Activated CD4-positive, alpha-beta T cell treated with anti-CD3 and anti-CD28 coated beads for 36 hours (primary cell): ENCODE results near the gene CAMK2D. TPM values are rescaled to one million over a fixed set of nuclear protein-coding genes. Genes with fewer than 3 reads are reported as not detected.

Source experiments
- ATAC-seq: fragments of 200-7000 bp; cut with Tn5 transposase; one replicate; pipeline ENCODE4 v1.10.0; 2021; ENCODE audit warnings: mild to moderate bottlenecking, moderate library complexity
- CTCF ChIA-PET: fragments of 350-600 bp; sonication (Branson Sonifier 250); formaldehyde crosslinking; loops from one replicate; lab custom pipeline; 2021; ENCODE audit warnings: antibody characterized with exemption; lab: Charles Lee
- POLR2A ChIA-PET: fragments of 350-600 bp; sonication (Branson Sonifier 250); formaldehyde crosslinking; loops from one replicate; lab custom pipeline; 2021; ENCODE audit warnings: antibody characterized with exemption, inconsistent platforms; lab: Charles Lee
- DNase-seq: peaks from one replicate; pipeline ENCODE4 v3.0.0-alpha.2; 2020
- H3K27ac Mint-ChIP-seq: one replicate; pipeline ENCODE4 v1.8.0; 2021; ENCODE audit warnings: mixed read lengths
- H3K27me3 Mint-ChIP-seq: one replicate; pipeline ENCODE4 v1.8.0; 2021; ENCODE audit warnings: mixed read lengths
- H3K36me3 Mint-ChIP-seq: one replicate; pipeline ENCODE4 v1.8.0; 2021; ENCODE audit warnings: low read depth, mixed read lengths
- H3K4me1 Mint-ChIP-seq: one replicate; pipeline ENCODE4 v1.8.0; 2021; ENCODE audit warnings: mixed read lengths
- H3K4me3 Mint-ChIP-seq: one replicate; pipeline ENCODE4 v1.8.0; 2021; ENCODE audit warnings: mild to moderate bottlenecking, moderate library complexity, mixed read lengths
- H3K9me3 Mint-ChIP-seq: one replicate; pipeline ENCODE4 v1.8.0; 2021; ENCODE audit warnings: low read depth, mixed read lengths
- intact Hi-C, 2 experiments: fragments of 100-400 bp; cut with DNase I in 1 of 2; cut with micrococcal nuclease in 1 of 2; formaldehyde crosslinking; loops; one replicate each; pipeline versions ENCODE4 v1.14.2 to v1.15.1; 2022 to 2024; cut with DNase I, micrococcal nuclease
- total RNA-seq, 2 experiments: library from RNA; stranded (reverse); gene quantifications; one replicate each; pipeline ENCODE4 v1.2.3, GENCODE V29; 2021

CAMK2D gene
- total RNA-seq, 2 experiments from 2014 or later, result 70.3 to 71.3 TPM

GRCh38 chr4:113643505-113643904 lies 118.0 kb downstream of the CAMK2D start:
- Mint-ChIP-seq H3K27ac (no peak overlapping the region), H3K4me3 (no peak overlapping the region), H3K9me3 (no peaks in the 10 kb centered on the region), H3K27me3 (no peaks in the 10 kb centered on the region), H3K4me1 (peaks cover 52% of the 10 kb centered on the region), H3K36me3 (peaks cover 25% of the 10 kb centered on the region)
- ChIA-PET POLR2A (no interaction called here), CTCF (interaction anchor here (1.1 to 1.5 kb wide), 2 partner anchors 14 to 35 kb away, joined by 3 read pairs; no protein-coding TSS in a partner anchor)
- DNase-seq, result no peak
- intact Hi-C loops, result no loop called here
- ATAC-seq, result no peak

- no peaks in the 10 kb centered on the region for H3K27me3 Mint-ChIP-seq
- CTCF ChIA-PET, result no interaction called here
- H3K36me3 Mint-ChIP-seq, result peaks cover 27% of the 10 kb centered on the region
- peaks cover 64% of the 10 kb centered on the region for H3K4me1 Mint-ChIP-seq
- no peaks in the 10 kb centered on the region for H3K9me3 Mint-ChIP-seq
- H3K4me3 Mint-ChIP-seq, result no peak overlapping the region
- ATAC-seq, result no peak
- no peak for DNase-seq
- POLR2A ChIA-PET, result no interaction called here
- intact Hi-C loops, result no loop called here
- peak overlapping the region; percentile 26 for H3K27ac Mint-ChIP-seq
Observed at GRCh38 chr4:113641025-113641431, 120.5 kb downstream of the CAMK2D start.

GRCh38 chr4:113639326-113639725 lies 122.2 kb downstream of the CAMK2D start:
- Mint-ChIP-seq H3K27ac (peak overlapping the region; percentile 22), H3K9me3 (no peaks in the 10 kb centered on the region), H3K27me3 (no peaks in the 10 kb centered on the region), H3K4me1 (peaks cover 56% of the 10 kb centered on the region), H3K36me3 (peaks cover 21% of the 10 kb centered on the region), H3K4me3 (no peak overlapping the region)
- ChIA-PET CTCF (no interaction called here), POLR2A (no interaction called here)
- ATAC-seq (no peak), DNase-seq (peak; percentile 13)
- intact Hi-C loops, result loop anchor here in 1 of 2 experiments (5.0 to 10.0 kb wide), 3 partner anchors 43 to 123 kb away; partner anchors contain the start of gene CAMK2D

- ChIA-PET CTCF (interaction anchor here (0.6 to 1.6 kb wide), 3 partner anchors 17 to 432 kb away, joined by 3 to 4 read pairs (median 4); no protein-coding TSS in a partner anchor), POLR2A (no interaction called here)
- no peak for DNase-seq
- Mint-ChIP-seq H3K27ac (peak overlapping the region; percentile 11), H3K4me3 (no peak overlapping the region), H3K36me3 (peaks cover 18% of the 10 kb centered on the region), H3K9me3 (no peaks in the 10 kb centered on the region), H3K4me1 (peaks cover 52% of the 10 kb centered on the region), H3K27me3 (no peaks in the 10 kb centered on the region)
- intact Hi-C loops, result loop anchor here in 1 of 2 experiments (5.0 to 10.0 kb wide), 3 partner anchors 44 to 124 kb away; partner anchors contain the start of gene CAMK2D
- ATAC-seq, result no peak
Observed at GRCh38 chr4:113638562-113638832, 123.0 kb downstream of the CAMK2D start.

GRCh38 chr4:113637823-113638561 lies 123.5 kb downstream of the CAMK2D start:
- Mint-ChIP-seq H3K36me3 (peaks cover 14% of the 10 kb centered on the region), H3K27me3 (no peaks in the 10 kb centered on the region), H3K4me3 (no peak overlapping the region), H3K9me3 (no peaks in the 10 kb centered on the region), H3K4me1 (peaks cover 52% of the 10 kb centered on the region), H3K27ac (peak overlapping the region; percentile 37)
- POLR2A ChIA-PET, result no interaction called here
- intact Hi-C loops, result loop anchor here in 1 of 2 experiments (5.0 to 10.0 kb wide), 3 partner anchors 44 to 124 kb away; partner anchors contain the start of gene CAMK2D
- CTCF ChIA-PET, result interaction anchor here (0.6 to 1.6 kb wide), 6 partner anchors 17 to 433 kb away, joined by 3 to 4 read pairs (median 4); no protein-coding TSS in a partner anchor
- ATAC-seq (no peak), DNase-seq (no peak)

GRCh38 chr4:113637363-113637762 lies 124.2 kb downstream of the CAMK2D start:
- POLR2A ChIA-PET, result no interaction called here
- H3K36me3 Mint-ChIP-seq, result peaks cover 14% of the 10 kb centered on the region
- intact Hi-C loops, result loop anchor here in 1 of 2 experiments (5.0 to 10.0 kb wide), 3 partner anchors 45 to 125 kb away; partner anchors contain the start of gene CAMK2D
- no peaks in the 10 kb centered on the region for H3K27me3 Mint-ChIP-seq
- DNase-seq (no peak), ATAC-seq (no peak)
- peak overlapping the region; percentile 32 for H3K27ac Mint-ChIP-seq
- no peak overlapping the region for H3K4me3 Mint-ChIP-seq
- CTCF ChIA-PET, result interaction anchor here (0.6 to 1.6 kb wide), 5 partner anchors 18 to 243 kb away, joined by 3 to 4 read pairs (median 3); no protein-coding TSS in a partner anchor
- peaks cover 52% of the 10 kb centered on the region for H3K4me1 Mint-ChIP-seq
- H3K9me3 Mint-ChIP-seq, result no peaks in the 10 kb centered on the region

- ChIA-PET POLR2A (no interaction called here), CTCF (interaction anchor here (1.4 to 1.6 kb wide), 3 partner anchors 18 to 42 kb away, joined by 3 to 4 read pairs (median 3); no protein-coding TSS in a partner anchor)
- Mint-ChIP-seq H3K9me3 (no peaks in the 10 kb centered on the region), H3K4me1 (peaks cover 49% of the 10 kb centered on the region), H3K36me3 (peaks cover 14% of the 10 kb centered on the region), H3K27ac (peak overlapping the region; percentile 72), H3K27me3 (no peaks in the 10 kb centered on the region), H3K4me3 (peak overlapping the region; percentile 29)
- DNase-seq (peak; percentile 32), ATAC-seq (peak; percentile 82)
- intact Hi-C loops, result loop anchor here in 1 of 2 experiments (5.0 to 10.0 kb wide), 3 partner anchors 45 to 125 kb away; partner anchors contain the start of gene CAMK2D
Observed at GRCh38 chr4:113636877-113637276, 124.7 kb downstream of the CAMK2D start.

GRCh38 chr4:113636438-113636818 lies 125.1 kb downstream of the CAMK2D start:
- ChIA-PET CTCF (interaction anchor here (1.3 to 1.5 kb wide), 2 partner anchors 10 to 36 kb away, joined by 3 read pairs; no protein-coding TSS in a partner anchor), POLR2A (no interaction called here)
- Mint-ChIP-seq H3K4me3 (peak overlapping the region; percentile 29), H3K4me1 (peaks cover 49% of the 10 kb centered on the region), H3K36me3 (peaks cover 16% of the 10 kb centered on the region), H3K27ac (peak overlapping the region; percentile 72), H3K9me3 (no peaks in the 10 kb centered on the region), H3K27me3 (no peaks in the 10 kb centered on the region)
- DNase-seq (no peak), ATAC-seq (peak; percentile 52)
- intact Hi-C loops, result loop anchor here in 1 of 2 experiments (5.0 to 10.0 kb wide), 3 partner anchors 46 to 126 kb away; partner anchors contain the start of gene CAMK2D

GRCh38 chr4:113635739-113636437 lies 125.7 kb downstream of the CAMK2D start:
- Mint-ChIP-seq H3K27ac (peak overlapping the region; percentile 72), H3K4me1 (peaks cover 52% of the 10 kb centered on the region), H3K27me3 (no peaks in the 10 kb centered on the region), H3K36me3 (peaks cover 18% of the 10 kb centered on the region), H3K4me3 (no peak overlapping the region), H3K9me3 (no peaks in the 10 kb centered on the region)
- POLR2A ChIA-PET, result interaction anchor here (0.6 kb wide), 1 partner anchor 21 kb away, joined by 3 read pairs; no protein-coding TSS in a partner anchor
- ATAC-seq, result no peak
- intact Hi-C loops, result loop anchor here in 1 of 2 experiments (5.0 to 10.0 kb wide), 3 partner anchors 46 to 126 kb away; partner anchors contain the start of gene CAMK2D
- DNase-seq, result no peak
- CTCF ChIA-PET, result interaction anchor here (0.6 to 1.5 kb wide), 6 partner anchors 8 to 241 kb away, joined by 3 read pairs; no protein-coding TSS in a partner anchor

- CTCF ChIA-PET, result interaction anchor here (1.0 kb wide), 1 partner anchor 10 kb away, joined by 3 read pairs; no protein-coding TSS in a partner anchor
- Mint-ChIP-seq H3K36me3 (peaks cover 19% of the 10 kb centered on the region), H3K4me1 (peaks cover 50% of the 10 kb centered on the region), H3K4me3 (no peak overlapping the region), H3K9me3 (no peaks in the 10 kb centered on the region), H3K27me3 (no peaks in the 10 kb centered on the region), H3K27ac (no peak overlapping the region)
- POLR2A ChIA-PET, result no interaction called here
- intact Hi-C loops, result loop anchor here in 1 of 2 experiments (10.0 kb wide), 1 partner anchor 90 kb away; no protein-coding TSS in a partner anchor
- no peak for ATAC-seq
- no peak for DNase-seq
Observed at GRCh38 chr4:113634081-113634969, 127.2 kb downstream of the CAMK2D start.
